ENCODE measurements around the gene RAB1B. TPM values are rescaled to one million over a fixed set of nuclear protein-coding genes. Genes with fewer than 3 reads are reported as not detected.
A peak's percentile ranks its signal among the peaks of the same experiment; 100 is the strongest.
"Not testable (repeated sequence)": the region's sequence is repeated elsewhere in the genome, so short reads cannot be mapped to it uniquely, and the experiment has no call there.

RAB1B gene
- polyA plus RNA-seq, 6 donors from 2014 or later: 10.3 to 13.3 (median 12.2) TPM

DNA sequence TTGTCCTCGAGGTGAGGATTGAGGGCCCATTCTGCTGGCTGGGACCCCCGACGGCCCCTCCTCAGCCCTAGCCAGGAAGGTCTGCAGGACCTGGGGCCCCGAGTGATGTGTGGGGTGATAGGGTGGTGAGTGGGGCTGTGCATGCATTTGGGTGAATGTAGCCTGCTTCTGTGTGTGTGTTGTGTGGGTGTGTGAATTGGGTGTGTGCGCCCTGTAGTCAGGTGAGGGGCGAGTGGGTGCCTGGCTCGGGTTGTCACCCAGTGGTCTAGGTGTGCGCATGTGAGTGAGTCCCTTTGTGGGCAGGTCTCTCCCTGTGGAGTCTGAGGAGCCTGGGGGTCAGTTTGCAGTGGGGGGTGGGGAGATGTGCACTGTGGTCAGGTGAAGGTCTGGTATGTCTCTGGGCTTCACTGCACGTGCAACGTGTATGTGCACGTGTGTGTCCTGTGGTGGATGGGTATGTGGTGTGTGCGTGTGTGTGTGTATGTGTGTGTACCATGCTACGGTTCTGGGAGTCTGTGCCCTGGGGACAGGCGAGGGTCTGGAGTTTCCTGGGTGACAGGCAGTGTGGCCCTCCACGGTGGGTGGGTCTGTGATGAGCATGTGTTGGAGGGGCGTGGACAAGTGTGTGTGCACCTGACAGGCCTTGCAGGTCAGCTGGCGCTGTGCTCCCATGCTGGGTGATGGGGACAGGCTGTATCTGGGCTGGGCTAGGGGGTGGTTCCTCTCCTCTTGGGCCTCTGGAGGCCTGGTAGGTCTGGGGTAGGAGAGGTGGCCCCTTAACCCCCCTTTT is 24.3 kb downstream of the RAB1B start:
- Mint-ChIP-seq H3K27me3 (peaks cover 23 to 45% (median 28%) of the 10 kb centered on the region in 3 donors), H3K9me3 (peaks cover 0 to 1% (median 0%) of the 10 kb centered on the region in 7 donors), H3K27ac (peak overlapping the region in 2 of 6 donors; percentile 41 to 76), H3K4me1 (peaks cover 29 to 36% (median 31%) of the 10 kb centered on the region in 3 donors), H3K36me3 (no peaks in the 10 kb centered on the region), H3K4me3 (peak overlapping the region in 7 of 8 donors; percentile 10 to 89 (median 74))
- DNase-seq (no peak), ATAC-seq (ENCODE audit: low read depth in 2 of 2) (no peak)

DNA sequence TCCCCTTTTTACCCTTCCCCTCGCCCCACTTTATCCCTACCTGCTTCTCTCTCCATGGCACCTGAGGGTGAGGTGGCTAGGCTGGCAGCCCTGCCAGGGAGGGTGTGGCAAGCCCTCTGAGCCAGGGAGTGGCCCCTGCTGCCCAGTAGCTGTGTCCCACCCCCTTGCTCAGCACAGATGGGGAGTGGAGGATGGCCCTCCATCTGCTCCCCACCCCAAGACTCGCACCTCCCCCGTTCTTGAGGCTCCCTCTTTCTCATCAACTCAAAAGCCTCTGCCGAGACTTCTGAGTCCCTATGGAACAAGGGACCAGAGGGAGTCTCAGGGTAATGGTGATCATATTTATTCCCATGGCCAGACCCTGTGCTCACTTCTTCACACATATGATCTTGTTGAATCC is 24.9 kb downstream of the RAB1B start:
- ATAC-seq (ENCODE audit: low read depth in 2 of 2) (no peak), DNase-seq (no peak)
- H3K4me1 Mint-ChIP-seq: peaks cover 27 to 31% (median 30%) of the 10 kb centered on the region in 3 donors
- peaks cover 0 to 1% (median 0%) of the 10 kb centered on the region in 7 donors for H3K9me3 Mint-ChIP-seq
- H3K27ac Mint-ChIP-seq: no peak overlapping the region
- peaks cover 23 to 45% (median 28%) of the 10 kb centered on the region in 3 donors for H3K27me3 Mint-ChIP-seq
- H3K4me3 Mint-ChIP-seq: peak overlapping the region in 7 of 8 donors; percentile 16 to 87 (median 59)
- no peaks in the 10 kb centered on the region for H3K36me3 Mint-ChIP-seq

DNA sequence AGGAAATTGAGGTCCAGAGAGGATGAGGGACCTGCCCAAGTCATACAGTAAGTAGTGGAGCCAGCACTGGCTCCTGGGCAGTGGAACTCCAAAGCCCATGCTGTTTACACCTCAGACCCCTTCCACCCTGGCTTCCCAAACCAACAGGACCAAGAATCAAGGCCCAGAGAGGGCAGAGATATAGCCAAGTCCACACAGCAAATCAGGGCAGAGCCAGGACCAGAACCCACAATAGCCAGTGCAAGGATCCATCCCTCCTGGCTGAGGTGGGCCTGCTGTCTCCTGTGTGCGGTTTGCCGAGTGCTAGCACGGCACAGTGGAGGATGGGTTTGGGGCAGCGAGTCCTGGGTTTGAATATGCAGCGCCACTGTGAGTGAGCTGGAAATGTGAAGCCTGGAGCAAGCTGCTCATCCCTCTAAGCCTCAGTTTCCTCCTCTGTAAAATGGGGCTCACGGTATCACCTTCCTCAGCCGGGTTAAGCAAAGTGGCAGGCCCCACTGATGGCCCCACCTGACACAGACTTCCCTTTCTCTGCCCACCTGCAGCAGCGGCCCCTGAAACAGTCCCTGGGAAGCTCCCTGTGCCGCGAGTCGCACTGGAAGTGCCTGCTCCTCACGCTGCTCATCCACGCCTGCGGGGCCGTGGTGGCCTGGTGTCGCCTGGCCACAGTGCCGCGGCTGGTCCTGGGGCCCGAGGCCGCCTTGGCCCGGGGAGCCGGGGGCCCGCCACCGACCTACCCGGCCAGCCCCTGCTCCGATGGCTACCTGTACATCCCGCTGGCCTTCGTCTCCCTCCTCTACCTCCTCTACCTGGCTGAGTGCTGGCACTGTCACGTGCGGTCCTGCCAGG is 25.6 kb downstream of the RAB1B start:
- DNase-seq (no peak), ATAC-seq (ENCODE audit: low read depth in 2 of 2) (no peak)
- Mint-ChIP-seq H3K9me3 (peaks cover 0 to 1% (median 0%) of the 10 kb centered on the region in 7 donors), H3K4me1 (peaks cover 24 to 30% (median 28%) of the 10 kb centered on the region in 3 donors), H3K27ac (no peak overlapping the region), H3K27me3 (peaks cover 22 to 45% (median 28%) of the 10 kb centered on the region in 3 donors), H3K36me3 (no peaks in the 10 kb centered on the region), H3K4me3 (peak overlapping the region in 4 of 8 donors; percentile 16 to 84 (median 57))

GRCh38 chr11:66294626-66295620 is 26.5 kb downstream of the RAB1B start:
- Mint-ChIP-seq H3K4me3 (peak overlapping the region in 1 of 8 donors; percentile 84), H3K4me1 (peaks cover 15 to 20% (median 19%) of the 10 kb centered on the region in 3 donors), H3K9me3 (peaks cover 0 to 1% (median 0%) of the 10 kb centered on the region in 7 donors), H3K27me3 (peaks cover 21 to 45% (median 28%) of the 10 kb centered on the region in 3 donors), H3K27ac (no peak overlapping the region), H3K36me3 (no peaks in the 10 kb centered on the region)
- no peak for ATAC-seq (ENCODE audit: low read depth in 2 of 2)
- DNase-seq: no peak

DNA sequence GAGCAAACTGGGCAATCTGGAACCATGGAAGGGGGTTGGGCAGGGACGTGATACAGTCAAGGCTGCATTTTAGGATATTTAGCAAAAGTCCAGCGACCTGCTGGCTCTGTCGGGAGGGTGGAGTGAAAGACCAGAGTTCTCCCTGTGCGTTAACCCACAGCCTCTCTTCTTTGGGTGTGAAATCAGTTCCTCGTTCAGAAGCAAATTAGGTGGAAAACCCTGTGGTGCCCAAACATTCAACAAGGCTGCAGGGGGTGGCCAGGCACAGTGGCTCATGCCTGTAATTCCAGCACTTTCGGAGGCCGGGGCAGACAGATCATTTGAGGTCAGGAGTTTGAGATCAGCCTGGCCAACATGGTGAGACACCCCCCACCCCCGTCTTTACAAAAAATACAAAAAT is 29.2 kb downstream of the RAB1B start:
- H3K9me3 Mint-ChIP-seq: peaks cover 0 to 1% (median 0%) of the 10 kb centered on the region in 7 donors
- no peaks in the 10 kb centered on the region for H3K36me3 Mint-ChIP-seq
- DNase-seq (no peak), ATAC-seq (ENCODE audit: low read depth in 2 of 2) (no peak)
- peaks cover 3 to 11% (median 4%) of the 10 kb centered on the region in 3 donors for H3K4me1 Mint-ChIP-seq
- H3K27ac Mint-ChIP-seq: no peak overlapping the region
- H3K27me3 Mint-ChIP-seq: peaks cover 14 to 36% (median 23%) of the 10 kb centered on the region in 3 donors
- H3K4me3 Mint-ChIP-seq: no peak overlapping the region

DNA sequence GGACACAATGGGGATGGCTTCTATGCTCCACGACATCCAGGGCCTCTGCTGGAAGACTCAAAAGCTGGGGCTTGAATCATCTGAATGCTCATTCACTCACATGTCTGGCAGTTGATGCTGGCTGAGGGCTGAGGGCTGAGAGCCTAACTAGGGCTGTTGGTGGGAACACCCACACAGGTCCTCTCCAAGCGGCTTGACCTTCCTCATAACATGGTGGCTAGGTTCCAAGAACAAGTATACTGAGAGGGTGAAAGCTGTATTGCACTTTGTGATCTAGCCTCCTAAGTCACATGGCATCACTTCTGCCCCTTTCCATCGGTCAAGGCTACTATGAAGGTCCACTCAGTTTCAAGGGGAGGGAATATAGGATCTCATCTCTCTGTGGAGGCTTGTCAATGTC is 30.7 kb downstream of the RAB1B start:
- peaks cover 0 to 4% (median 0%) of the 10 kb centered on the region in 3 donors for H3K4me1 Mint-ChIP-seq
- H3K27me3 Mint-ChIP-seq: peaks cover 4 to 26% (median 10%) of the 10 kb centered on the region in 3 donors
- H3K4me3 Mint-ChIP-seq: no peak overlapping the region

GRCh38 chr11:66302656-66303055 is 34.2 kb downstream of the RAB1B start:
- H3K4me1 Mint-ChIP-seq: no peaks in the 10 kb centered on the region
- DNase-seq: no peak
- ATAC-seq (ENCODE audit: low read depth in 2 of 2): no peak
- no peak overlapping the region for H3K4me3 Mint-ChIP-seq
- H3K27me3 Mint-ChIP-seq: peaks cover 6 to 13% (median 7%) of the 10 kb centered on the region in 3 donors
- H3K9me3 Mint-ChIP-seq: no peaks in the 10 kb centered on the region
- no peaks in the 10 kb centered on the region for H3K36me3 Mint-ChIP-seq
- H3K27ac Mint-ChIP-seq: no peak overlapping the region

More for the DNA sequence above, 30.7 kb downstream of the RAB1B start:
- no peak for DNase-seq
- no peak for ATAC-seq (ENCODE audit: low read depth in 2 of 2)
- peak overlapping the region in 1 of 6 donors; percentile 31 for H3K27ac Mint-ChIP-seq
- H3K9me3 Mint-ChIP-seq: peaks cover 0 to 1% (median 0%) of the 10 kb centered on the region in 7 donors
- H3K36me3 Mint-ChIP-seq: no peaks in the 10 kb centered on the region

- no peaks in the 10 kb centered on the region for H3K9me3 Mint-ChIP-seq
- no peak overlapping the region for H3K4me3 Mint-ChIP-seq
- H3K4me1 Mint-ChIP-seq: peaks cover 8 to 20% (median 13%) of the 10 kb centered on the region in 3 donors
- peaks cover 4 to 11% (median 9%) of the 10 kb centered on the region in 3 donors for H3K27me3 Mint-ChIP-seq
- no peak for ATAC-seq (ENCODE audit: low read depth in 2 of 2)
- no peaks in the 10 kb centered on the region for H3K36me3 Mint-ChIP-seq
- H3K27ac Mint-ChIP-seq: no peak overlapping the region
- DNase-seq: no peak
Observed at GRCh38 chr11:66309475-66309874, 41.0 kb downstream of the RAB1B start.

GRCh38 chr11:66310324-66310723 is 41.9 kb downstream of the RAB1B start:
- Mint-ChIP-seq H3K4me3 (peak overlapping the region in 1 of 8 donors; percentile 21), H3K27me3 (peaks cover 4 to 9% (median 6%) of the 10 kb centered on the region in 3 donors), H3K4me1 (peaks cover 10 to 25% (median 18%) of the 10 kb centered on the region in 3 donors), H3K9me3 (no peaks in the 10 kb centered on the region), H3K27ac (no peak overlapping the region), H3K36me3 (no peaks in the 10 kb centered on the region)
- no peak for DNase-seq
- no peak for ATAC-seq (ENCODE audit: low read depth in 2 of 2)

DNA sequence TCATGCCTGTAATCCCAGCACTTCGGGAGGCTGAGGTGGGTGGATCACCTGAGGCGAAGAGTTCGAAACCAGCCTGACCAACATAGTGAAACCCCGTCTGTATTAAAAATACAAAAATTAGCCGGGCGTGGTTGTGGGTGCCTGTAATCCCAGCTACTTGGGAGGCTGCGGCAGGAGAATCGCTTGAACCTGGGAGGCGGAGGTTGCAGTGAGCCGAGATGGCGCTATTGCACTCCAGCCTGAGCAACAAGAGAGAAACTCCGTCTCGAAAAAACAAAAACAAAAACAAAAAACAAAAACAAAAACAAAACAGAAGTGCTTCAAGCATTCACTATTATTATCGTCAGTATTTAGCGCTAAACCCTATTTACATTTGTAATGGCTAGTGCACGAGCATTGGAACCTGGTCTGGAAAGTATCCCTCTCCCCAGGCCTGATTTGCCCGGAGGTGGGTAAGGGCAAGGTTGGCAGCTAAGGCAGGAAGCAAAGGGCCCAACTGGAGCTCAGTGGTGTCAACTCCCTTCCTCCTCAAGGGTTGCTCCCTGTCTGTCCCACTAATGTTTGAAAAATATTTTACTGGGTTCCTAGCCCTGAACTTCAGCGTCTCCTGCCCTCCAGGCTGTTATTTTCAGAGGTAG is 42.5 kb downstream of the RAB1B start:
- not testable (repeated sequence) for H3K36me3 Mint-ChIP-seq; H3K27me3 Mint-ChIP-seq; DNase-seq; H3K9me3 Mint-ChIP-seq; H3K27ac Mint-ChIP-seq; ATAC-seq (ENCODE audit: low read depth in 2 of 2)
- Mint-ChIP-seq H3K4me3 (peak overlapping the region in 2 of 8 donors; percentile 21 to 91), H3K4me1 (peaks cover 13 to 31% (median 23%) of the 10 kb centered on the region in 3 donors)

GRCh38 chr11:66311470-66311964 is 43.1 kb downstream of the RAB1B start:
- H3K4me3 Mint-ChIP-seq: peak overlapping the region; percentile 80 to 99 (median 96)
- H3K27ac Mint-ChIP-seq: peak overlapping the region; percentile 84 to 99 (median 98)
- DNase-seq (no peak), ATAC-seq (ENCODE audit: low read depth in 2 of 2) (no peak)
- no peaks in the 10 kb centered on the region for H3K36me3 Mint-ChIP-seq
- peaks cover 13 to 34% (median 24%) of the 10 kb centered on the region in 3 donors for H3K4me1 Mint-ChIP-seq
- H3K9me3 Mint-ChIP-seq: no peaks in the 10 kb centered on the region
- peaks cover 4 to 9% (median 6%) of the 10 kb centered on the region in 3 donors for H3K27me3 Mint-ChIP-seq

Measured in naive B cell (primary cell).